ENCODE data around the gene MESD. TPM values are rescaled to one million over a fixed set of nuclear protein-coding genes. Genes with fewer than 3 reads are reported as not detected.

The MESD gene
- total and polyA plus RNA-seq, 9 of the 15 experiments (the other 6 are each of a cell fraction or from before 2014, with no cell fraction given) = 11.3 to 39.7 (median 22.8) TPM

DNA sequence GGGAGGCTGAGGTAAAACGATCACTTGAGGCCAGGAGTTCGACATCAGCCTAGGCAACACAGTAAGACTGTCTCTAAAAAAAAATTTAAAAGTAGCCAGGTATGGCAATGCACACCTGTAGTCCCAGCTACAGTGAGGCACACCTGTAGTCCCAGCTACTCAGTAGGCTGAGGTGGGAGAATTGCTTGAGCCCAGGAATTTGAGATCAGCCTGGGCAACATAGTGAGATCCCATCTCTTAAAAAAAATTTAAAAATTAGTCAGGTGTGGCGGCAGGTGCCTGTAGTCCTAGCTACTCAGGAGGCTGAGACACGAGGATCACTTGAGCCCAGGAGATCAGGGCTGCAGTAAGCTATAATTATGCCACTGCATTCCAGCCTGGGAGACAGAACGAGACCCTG, 6.8 kb downstream of the MESD start:
- 97% methylated on average over 5 of the region's 5 CpGs for WGBS (ENCODE audit: insufficient coverage, low coverage, missing lambda C conversion rate)
- Histone ChIP-seq H2AFZ (ENCODE audit: low read depth, low read length) (no peak overlapping the region), H3K4me2 (ENCODE audit: insufficient read depth, low read length) (no peak overlapping the region), H3K4me1 (replicated peaks in 1 of 2; ENCODE audit: control insufficient read depth in 2 of 2, insufficient read depth in 2 of 2, low read length in 2 of 2) (peaks cover 10 to 21% of the 10 kb centered on the region in 2 experiments), H4K20me1 (replicated peaks; ENCODE audit: control insufficient read depth, insufficient read depth, low read length) (peaks cover 22% of the 10 kb centered on the region), H3K9me1 (ENCODE audit: control insufficient read depth, insufficient read depth, low read length) (peaks cover 2% of the 10 kb centered on the region), H3K27ac (ENCODE audit: extremely low read depth, low read depth, low read length) (no peak overlapping the region), H3K79me2 (ENCODE audit: control insufficient read depth, insufficient read depth, low read length) (peaks cover 58% of the 10 kb centered on the region), H3K9me3 (replicated peaks; ENCODE audit: control insufficient read depth, insufficient read depth, low read depth, low read length) (no peaks in the 10 kb centered on the region), H3K4me3 (no peak overlapping the region), H3K27me3 (ENCODE audit: control insufficient read depth in 2 of 2, insufficient read depth in 2 of 2, low read length in 2 of 2) (no peaks in the 10 kb centered on the region), H3K36me3 (ENCODE audit: control insufficient read depth, insufficient read depth, low read length) (peaks cover 72% of the 10 kb centered on the region), H3K9ac (ENCODE audit: insufficient read depth in 1 of 2, low read depth in 2 of 2, low read length in 2 of 2) (no peak overlapping the region)
- ATAC-seq = no peak
- no peak for DNase-seq (ENCODE audit: extremely low read depth in 1 of 4, low spot score in 3 of 4)
- ChIA-PET POLR2A (interaction anchor here (0.6 kb wide), 1 partner anchor 259 kb away, joined by 5 read pairs; no protein-coding TSS in a partner anchor), CTCF (ENCODE audit: low intra/inter-chr PET ratio) (interaction anchor here (0.6 kb wide), 1 partner anchor 204 kb away, joined by 4 read pairs; the partner anchor contains the start of gene CEMIP)
- no peak for FAIRE-seq
- no TSS peak for BruUV-seq (replicated peaks)
- in situ Hi-C loops (cut with MboI) = no loop called here
- intact Hi-C loops (cut with micrococcal nuclease) = loop anchor here (10.0 kb wide), 1 partner anchor 342 kb away; the partner anchor contains the start of gene STARD5
- TF ChIP-seq CREBBP (IDR thresholded peaks at IDR 0.05; ENCODE audit: low read depth, low read length) (no peak), TBL1XR1 (IDR thresholded peaks at IDR 0.05; ENCODE audit: low read length in 2 of 2) (no peak), ZNF121 (CRISPR knock-in tag; conservative IDR thresholded peaks at IDR 0.05) (peak; percentile 71)

DNA sequence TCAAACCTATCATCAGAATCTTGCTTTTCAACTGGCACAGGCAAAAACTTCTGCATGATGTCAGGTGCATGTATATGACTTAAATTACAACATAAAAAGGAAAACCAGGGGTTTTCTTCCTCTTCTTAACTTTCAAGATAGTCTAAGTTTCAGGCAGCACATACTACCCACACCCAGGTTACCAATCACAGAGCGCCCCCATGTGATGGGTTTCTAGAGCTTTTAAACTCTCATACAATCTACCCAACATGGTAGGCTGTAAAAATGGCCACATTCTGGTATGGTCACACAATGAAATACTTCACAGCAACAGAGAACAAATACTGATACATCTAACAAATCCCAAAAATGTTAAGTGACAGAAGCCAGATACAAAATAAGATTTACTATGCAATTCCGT, 7.4 kb downstream of the MESD start:
- Histone ChIP-seq H3K9ac (ENCODE audit: insufficient read depth in 1 of 2, low read depth in 2 of 2, low read length in 2 of 2) (no peak overlapping the region), H4K20me1 (replicated peaks; ENCODE audit: control insufficient read depth, insufficient read depth, low read length) (peaks cover 28% of the 10 kb centered on the region), H3K9me3 (replicated peaks; ENCODE audit: control insufficient read depth, insufficient read depth, low read depth, low read length) (no peaks in the 10 kb centered on the region), H3K4me2 (ENCODE audit: insufficient read depth, low read length) (no peak overlapping the region), H3K27ac (ENCODE audit: extremely low read depth, low read depth, low read length) (no peak overlapping the region), H3K4me1 (replicated peaks in 1 of 2; ENCODE audit: control insufficient read depth in 2 of 2, insufficient read depth in 2 of 2, low read length in 2 of 2) (peaks cover 10 to 20% of the 10 kb centered on the region in 2 experiments), H3K27me3 (ENCODE audit: control insufficient read depth in 2 of 2, insufficient read depth in 2 of 2, low read length in 2 of 2) (no peaks in the 10 kb centered on the region), H3K9me1 (ENCODE audit: control insufficient read depth, insufficient read depth, low read length) (peaks cover 4% of the 10 kb centered on the region), H3K4me3 (no peak overlapping the region), H2AFZ (ENCODE audit: low read depth, low read length) (no peak overlapping the region), H3K79me2 (ENCODE audit: control insufficient read depth, insufficient read depth, low read length) (peaks cover 59% of the 10 kb centered on the region), H3K36me3 (ENCODE audit: control insufficient read depth, insufficient read depth, low read length) (peaks cover 77% of the 10 kb centered on the region)
- in situ Hi-C loops (cut with MboI) (no loop called here), intact Hi-C loops (cut with micrococcal nuclease) (loop anchor here (10.0 kb wide), 1 partner anchor 343 kb away; the partner anchor contains the start of gene STARD5)
- ATAC-seq = peak; percentile 28; the same call in 1 of the 3 replicates
- FAIRE-seq = no peak
- ChIA-PET CTCF (ENCODE audit: low intra/inter-chr PET ratio) (interaction anchor here (0.6 to 1.0 kb wide), 2 partner anchors 126 to 203 kb away, joined by 4 to 7 read pairs; partner anchors contain the start of gene CEMIP), POLR2A (interaction anchor here (0.6 kb wide), 1 partner anchor 576 kb away, joined by 4 read pairs; no protein-coding TSS in a partner anchor)
- TF ChIP-seq POLR2B (IDR thresholded peaks at IDR 0.05; ENCODE audit: low read depth, partially characterized antibody) = no peak
- TF ChIP-seq RAD21 (CRISPR knock-in tag; conservative IDR thresholded peaks at IDR 0.05 in 1 of 2, IDR thresholded peaks at IDR 0.05 in 1 of 2) = peak in 1 of 2 experiments; percentile 19; a peak in 1 of 4 replicates
- TF ChIP-seq, protein P1, sequence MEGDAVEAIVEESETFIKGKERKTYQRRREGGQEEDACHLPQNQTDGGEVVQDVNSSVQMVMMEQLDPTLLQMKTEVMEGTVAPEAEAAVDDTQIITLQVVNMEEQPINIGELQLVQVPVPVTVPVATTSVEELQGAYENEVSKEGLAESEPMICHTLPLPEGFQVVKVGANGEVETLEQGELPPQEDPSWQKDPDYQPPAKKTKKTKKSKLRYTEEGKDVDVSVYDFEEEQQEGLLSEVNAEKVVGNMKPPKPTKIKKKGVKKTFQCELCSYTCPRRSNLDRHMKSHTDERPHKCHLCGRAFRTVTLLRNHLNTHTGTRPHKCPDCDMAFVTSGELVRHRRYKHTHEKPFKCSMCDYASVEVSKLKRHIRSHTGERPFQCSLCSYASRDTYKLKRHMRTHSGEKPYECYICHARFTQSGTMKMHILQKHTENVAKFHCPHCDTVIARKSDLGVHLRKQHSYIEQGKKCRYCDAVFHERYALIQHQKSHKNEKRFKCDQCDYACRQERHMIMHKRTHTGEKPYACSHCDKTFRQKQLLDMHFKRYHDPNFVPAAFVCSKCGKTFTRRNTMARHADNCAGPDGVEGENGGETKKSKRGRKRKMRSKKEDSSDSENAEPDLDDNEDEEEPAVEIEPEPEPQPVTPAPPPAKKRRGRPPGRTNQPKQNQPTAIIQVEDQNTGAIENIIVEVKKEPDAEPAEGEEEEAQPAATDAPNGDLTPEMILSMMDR (IDR thresholded peaks at IDR 0.05 in 2 of 3, conservative IDR thresholded peaks at IDR 0.05 in 1 of 3; ENCODE audit: insufficient read depth in 2 of 3, low read depth in 1 of 3, low read length in 3 of 3) = peak; percentile 13 to 39 (median 33); a peak in 2 of 6 replicates
- no TSS peak for BruUV-seq (replicated peaks)
- WGBS (ENCODE audit: insufficient coverage, low coverage, missing lambda C conversion rate) = 59% methylated on average over 2 of the region's 2 CpGs
- DNase-seq (ENCODE audit: extremely low read depth in 1 of 4, low spot score in 3 of 4) = peak in 2 of 4 experiments; percentile 31 to 34
